GM18907 (cell line): ENCODE measurements around the gene CRIP1.

Source experiments
- ATAC-seq: cut with Tn5 transposase; IDR thresholded peaks from one replicate; pipeline ENCODE4 v1.9.1; 2021; ENCODE audit warnings: mild to moderate bottlenecking, moderate library complexity; ENCODE audit not compliant: unreplicated experiment

The CRIP1 gene

GRCh38 chr14:105480199-105480746 is 6.4 kb upstream of the CRIP1 start:
- ATAC-seq = no peak

GRCh38 chr14:105480807-105481801 is 5.6 kb upstream of the CRIP1 start:
- ATAC-seq = peak; percentile 43

- ATAC-seq = peak; percentile 53
Measured at GRCh38 chr14:105481886-105482457, 4.7 kb upstream of the CRIP1 start.

GRCh38 chr14:105482486-105483110 is 4.1 kb upstream of the CRIP1 start:
- ATAC-seq = no peak

- ATAC-seq = no peak
Measured at GRCh38 chr14:105483300-105484068, 3.2 kb upstream of the CRIP1 start.

GRCh38 chr14:105484069-105484996 is 2.4 kb upstream of the CRIP1 start:
- no peak for ATAC-seq

- no peak for ATAC-seq
Measured at GRCh38 chr14:105484997-105485393, 1.7 kb upstream of the CRIP1 start.

GRCh38 chr14:105485739-105486162 is 935 bp upstream of the CRIP1 start:
- no peak for ATAC-seq

- no peak for ATAC-seq
Measured at GRCh38 chr14:105486974-105487448, 325 bp downstream of the CRIP1 start.

- ATAC-seq = no peak
Measured at GRCh38 chr14:105487449-105487985, 831 bp downstream of the CRIP1 start.

- no peak for ATAC-seq
Measured at GRCh38 chr14:105487986-105488777, 1.5 kb downstream of the CRIP1 start.

GRCh38 chr14:105488781-105489541 is 2.3 kb downstream of the CRIP1 start:
- ATAC-seq = no peak

- no peak for ATAC-seq
Measured at GRCh38 chr14:105489542-105490266, 3.0 kb downstream of the CRIP1 start.

- ATAC-seq = peak; percentile 0
Measured at GRCh38 chr14:105490267-105490571, 3.5 kb downstream of the CRIP1 start.

GRCh38 chr14:105490572-105491365 is 4.1 kb downstream of the CRIP1 start, which contains the start of gene TEDC1:
Gene TEDC1 (plus strand): TSS chr14:105491246. CDS start chr14:105491376, 130 bp downstream.
- ATAC-seq = peak; percentile 71

GRCh38 chr14:105491366-105491973 is 4.8 kb downstream of the CRIP1 start:
- peak; percentile 14 for ATAC-seq
